SK-N-MC (cell line): Measurements from ENCODE around the gene VTCN1.

ENCODE experiments used
- EZH2 ChIP-seq: fragments of 200-600 bp; sonication (generic); IDR thresholded peaks from one replicate; pipeline ENCODE4 v1.6.1; 2017; ENCODE audit warnings: antibody characterized with exemption
- FOXP2 ChIP-seq: optimal IDR thresholded peaks from 2 replicates; pipeline ENCODE3; 2011; ENCODE audit warnings: mild to moderate bottlenecking, moderate library complexity; ENCODE audit not compliant: insufficient read depth; ENCODE audit errors: extremely low read length, control extremely low read depth
- POLR2AphosphoS5 ChIP-seq: IDR thresholded peaks from 2 replicates; pipeline ENCODE4 v1.6.1; 2012; ENCODE audit warnings: mild to moderate bottlenecking, low read depth, low read length, borderline replicate concordance

GRCh38 chr1:117096951-117097408 lies 113.7 kb downstream of the VTCN1 start:
- no peak for TF ChIP-seq EZH2
- no peak for TF ChIP-seq POLR2AphosphoS5
- no peak for TF ChIP-seq FOXP2
